Stimulated activated naive CD8-positive, alpha-beta T cell treated with anti-CD3 and anti-CD28 coated beads, Interleukin-15, Interleukin-2, amounts not matched to agents 100 ng/mL and 50 ng/mL, for 24 hours (primary cell): Measurements from ENCODE around the gene TTLL9.
"Not testable (repeated sequence)": the region's sequence is repeated elsewhere in the genome, so short reads cannot be mapped to it uniquely, and the experiment has no call there.

Source experiments
- H3K27ac Mint-ChIP-seq: one replicate; pipeline ENCODE4 v1.8.0; 2021; ENCODE audit warnings: mild to moderate bottlenecking, mixed read lengths
- H3K27me3 Mint-ChIP-seq: one replicate; pipeline ENCODE4 v1.8.0; 2021; ENCODE audit warnings: mixed read lengths
- H3K36me3 Mint-ChIP-seq: one replicate; pipeline ENCODE4 v1.8.0; 2021; ENCODE audit warnings: low read depth, mixed read lengths
- H3K4me1 Mint-ChIP-seq: one replicate; pipeline ENCODE4 v1.8.0; 2021; ENCODE audit warnings: low read depth, mixed read lengths
- H3K4me3 Mint-ChIP-seq: one replicate; pipeline ENCODE4 v1.8.0; 2021; ENCODE audit warnings: mild to moderate bottlenecking, mixed read lengths
- H3K9me3 Mint-ChIP-seq: one replicate; pipeline ENCODE4 v1.8.0; 2021; ENCODE audit warnings: mixed read lengths

Gene TTLL9

GRCh38 chr20:31909253-31910070 lies 39.0 kb downstream of the TTLL9 start:
- Mint-ChIP-seq H3K36me3 (no peaks in the 10 kb centered on the region), H3K27me3 (no peaks in the 10 kb centered on the region), H3K4me1 (no peaks in the 10 kb centered on the region), H3K27ac (no peak overlapping the region), H3K9me3 (no peaks in the 10 kb centered on the region), H3K4me3 (no peak overlapping the region)

- Mint-ChIP-seq H3K36me3 (no peaks in the 10 kb centered on the region), H3K4me3 (no peak overlapping the region), H3K9me3 (no peaks in the 10 kb centered on the region), H3K27ac (no peak overlapping the region), H3K27me3 (no peaks in the 10 kb centered on the region), H3K4me1 (no peaks in the 10 kb centered on the region)
These were observed 39.8 kb downstream of the TTLL9 start for GRCh38 chr20:31910071-31910803.

- H3K27ac Mint-ChIP-seq: no peak overlapping the region
- H3K9me3 Mint-ChIP-seq: no peaks in the 10 kb centered on the region
- H3K36me3 Mint-ChIP-seq: no peaks in the 10 kb centered on the region
- no peak overlapping the region for H3K4me3 Mint-ChIP-seq
- H3K4me1 Mint-ChIP-seq: no peaks in the 10 kb centered on the region
- peaks cover 14% of the 10 kb centered on the region for H3K27me3 Mint-ChIP-seq
These were observed 43.2 kb downstream of the TTLL9 start for GRCh38 chr20:31913431-31914157.

- H3K36me3 Mint-ChIP-seq: no peaks in the 10 kb centered on the region
- peaks cover 15% of the 10 kb centered on the region for H3K27me3 Mint-ChIP-seq
- H3K4me3 Mint-ChIP-seq: no peak overlapping the region
- no peaks in the 10 kb centered on the region for H3K4me1 Mint-ChIP-seq
- no peaks in the 10 kb centered on the region for H3K9me3 Mint-ChIP-seq
- no peak overlapping the region for H3K27ac Mint-ChIP-seq
These were observed 43.7 kb downstream of the TTLL9 start for GRCh38 chr20:31914170-31914569.

- Mint-ChIP-seq H3K27me3 (peaks cover 17% of the 10 kb centered on the region), H3K9me3 (no peaks in the 10 kb centered on the region), H3K36me3 (no peaks in the 10 kb centered on the region), H3K27ac (no peak overlapping the region), H3K4me3 (no peak overlapping the region), H3K4me1 (no peaks in the 10 kb centered on the region)
These were observed 45.3 kb downstream of the TTLL9 start for GRCh38 chr20:31915491-31916280.

- H3K27ac Mint-ChIP-seq: no peak overlapping the region
- H3K4me1 Mint-ChIP-seq: no peaks in the 10 kb centered on the region
- peaks cover 20% of the 10 kb centered on the region for H3K27me3 Mint-ChIP-seq
- H3K9me3 Mint-ChIP-seq: no peaks in the 10 kb centered on the region
- no peaks in the 10 kb centered on the region for H3K36me3 Mint-ChIP-seq
- no peak overlapping the region for H3K4me3 Mint-ChIP-seq
These were observed 46.3 kb downstream of the TTLL9 start for GRCh38 chr20:31916708-31917107.

GRCh38 chr20:31917962-31918412 lies 47.6 kb downstream of the TTLL9 start:
- Mint-ChIP-seq H3K27me3 (peaks cover 20% of the 10 kb centered on the region), H3K27ac (peak overlapping the region; percentile 26)
- not testable (repeated sequence) for H3K36me3 Mint-ChIP-seq, H3K4me3 Mint-ChIP-seq, H3K9me3 Mint-ChIP-seq, H3K4me1 Mint-ChIP-seq

- Mint-ChIP-seq H3K9me3 (no peaks in the 10 kb centered on the region), H3K4me3 (no peak overlapping the region), H3K4me1 (peaks cover 6% of the 10 kb centered on the region), H3K27ac (no peak overlapping the region), H3K27me3 (peaks cover 23% of the 10 kb centered on the region), H3K36me3 (no peaks in the 10 kb centered on the region)
These were observed 48.2 kb downstream of the TTLL9 start for GRCh38 chr20:31918466-31919105.

GRCh38 chr20:31919410-31920155 lies 49.1 kb downstream of the TTLL9 start:
- Mint-ChIP-seq H3K27ac (no peak overlapping the region), H3K4me3 (no peak overlapping the region), H3K27me3 (peaks cover 31% of the 10 kb centered on the region), H3K4me1 (peaks cover 16% of the 10 kb centered on the region), H3K9me3 (no peaks in the 10 kb centered on the region), H3K36me3 (no peaks in the 10 kb centered on the region)

- Mint-ChIP-seq H3K36me3 (no peaks in the 10 kb centered on the region), H3K4me1 (peaks cover 16% of the 10 kb centered on the region), H3K4me3 (no peak overlapping the region), H3K9me3 (no peaks in the 10 kb centered on the region), H3K27me3 (peaks cover 31% of the 10 kb centered on the region), H3K27ac (no peak overlapping the region)
These were observed 49.9 kb downstream of the TTLL9 start for GRCh38 chr20:31920275-31920855.

- Mint-ChIP-seq H3K4me1 (peaks cover 16% of the 10 kb centered on the region), H3K27me3 (peaks cover 31% of the 10 kb centered on the region)
- not testable (repeated sequence) for H3K4me3 Mint-ChIP-seq, H3K36me3 Mint-ChIP-seq, H3K27ac Mint-ChIP-seq, H3K9me3 Mint-ChIP-seq
These were observed 51.0 kb downstream of the TTLL9 start for GRCh38 chr20:31921480-31921879.

- no peaks in the 10 kb centered on the region for H3K9me3 Mint-ChIP-seq
- H3K4me3 Mint-ChIP-seq: no peak overlapping the region
- H3K27ac Mint-ChIP-seq: no peak overlapping the region
- H3K4me1 Mint-ChIP-seq: peaks cover 16% of the 10 kb centered on the region
- H3K27me3 Mint-ChIP-seq: peaks cover 31% of the 10 kb centered on the region
- H3K36me3 Mint-ChIP-seq: no peaks in the 10 kb centered on the region
These were observed 51.7 kb downstream of the TTLL9 start for GRCh38 chr20:31922181-31922580.

GRCh38 chr20:31922588-31922987 lies 52.2 kb downstream of the TTLL9 start:
- Mint-ChIP-seq H3K4me1 (peaks cover 16% of the 10 kb centered on the region), H3K27me3 (peaks cover 27% of the 10 kb centered on the region), H3K4me3 (no peak overlapping the region)

More at GRCh38 chr20:31922588-31922987, 52.2 kb downstream of the TTLL9 start:
- Mint-ChIP-seq H3K36me3 (no peaks in the 10 kb centered on the region), H3K9me3 (no peaks in the 10 kb centered on the region), H3K27ac (no peak overlapping the region)
